CD14-positive monocyte (primary cell): Measurements from ENCODE around the gene CCP110. TPM values are rescaled to one million over a fixed set of nuclear protein-coding genes. Genes with fewer than 3 reads are reported as not detected.
A peak's percentile ranks its signal among the peaks of the same experiment; 100 is the strongest.

Experiments
- DNase-seq, 3 donors: peaks; one replicate each; pipeline ENCODE4 v3.0.0-alpha.2; 2011 to 2022
- H2AFZ ChIP-seq: 2 replicates; pipeline ENCODE4 v1.6.0; 2012; ENCODE audit warnings: mild to moderate bottlenecking, low read depth, low read length, inconsistent platforms; ENCODE audit not compliant: insufficient read depth, poor library complexity, severe bottlenecking
- H3K27ac ChIP-seq, 2 donors: 1 replicate in 1 of 2; 2 replicates in 1 of 2; pipeline ENCODE4 v1.5.1; 2012 to 2013; ENCODE audit warnings: low read length in 2 of 2, control low read depth in 1 of 2, inconsistent platforms in 1 of 2, low read depth in 1 of 2, mild to moderate bottlenecking in 1 of 2
- H3K27me3 ChIP-seq, 2 donors: one replicate each; pipeline versions ENCODE4 v1.6.0 to v1.6.1; 2011 to 2013; ENCODE audit warnings: low read length in 2 of 2; ENCODE audit not compliant: control insufficient read depth in 2 of 2, insufficient read depth in 2 of 2
- H3K36me3 ChIP-seq, 2 donors: replicated peaks in 1 of 2; 1 replicate in 1 of 2; 2 replicates in 1 of 2; pipeline versions ENCODE4 v1.5.1 to v1.6.1; 2012 to 2013; ENCODE audit warnings: low read length in 2 of 2, control low read depth in 1 of 2, inconsistent platforms in 1 of 2, mild to moderate bottlenecking in 1 of 2; ENCODE audit not compliant: insufficient read depth in 2 of 2, control insufficient read depth in 1 of 2
- H3K4me1 ChIP-seq, 2 donors: 1 replicate in 1 of 2; 2 replicates in 1 of 2; pipeline versions ENCODE4 v1.5.1 to v1.6.1; 2012 to 2013; ENCODE audit warnings: low read length in 2 of 2, control low read depth in 1 of 2, inconsistent platforms in 1 of 2, mild to moderate bottlenecking in 1 of 2, moderate library complexity in 1 of 2; ENCODE audit not compliant: insufficient read depth in 2 of 2, control insufficient read depth in 1 of 2
- H3K4me2 ChIP-seq: replicated peaks from 2 replicates; pipeline ENCODE3; 2012; ENCODE audit warnings: low read length, moderate library complexity, mild to moderate bottlenecking; ENCODE audit not compliant: poor library complexity, severe bottlenecking; ENCODE audit errors: extremely low read depth
- H3K4me3 ChIP-seq, 3 experiments: fragments of 200-600 bp in 1 of 3; sonication (generic) in 1 of 3; replicated peaks in 1 of 3; 1 replicate in 2 of 3; 2 replicates in 1 of 3; pipeline ENCODE4 v1.5.1; 2011 to 2013; ENCODE audit warnings: low read length in 3 of 3, mild to moderate bottlenecking in 3 of 3, control low read depth in 2 of 3, low read depth in 2 of 3, inconsistent platforms in 1 of 3, moderate library complexity in 1 of 3
- H3K79me2 ChIP-seq: 2 replicates; pipeline ENCODE4 v1.6.0; 2012; ENCODE audit warnings: mild to moderate bottlenecking, control low read depth, inconsistent platforms, low read length, moderate library complexity; ENCODE audit not compliant: insufficient read depth
- H3K9ac ChIP-seq: 2 replicates; pipeline ENCODE4 v1.6.0; 2017; ENCODE audit warnings: low read length, mild to moderate bottlenecking; ENCODE audit not compliant: insufficient read depth, poor library complexity, severe bottlenecking
- H3K9me3 ChIP-seq, 2 donors: replicated peaks in 1 of 2; 1 replicate in 1 of 2; 2 replicates in 1 of 2; pipeline versions ENCODE4 v1.5.1 to v1.6.1; 2012 to 2013; ENCODE audit warnings: low read length in 2 of 2, control low read depth in 1 of 2; ENCODE audit not compliant: control insufficient read depth in 1 of 2, insufficient read depth in 1 of 2
- H4K20me1 ChIP-seq: 2 replicates; pipeline ENCODE4 v1.6.0; 2012; ENCODE audit warnings: mild to moderate bottlenecking, low read length, control low read depth, moderate library complexity; ENCODE audit not compliant: insufficient read depth
- H3K27ac Mint-ChIP-seq, 7 donors: one replicate each; pipeline ENCODE4 v1.8.0; 2020; ENCODE audit warnings: mild to moderate bottlenecking in 7 of 7, mixed read lengths in 7 of 7, moderate library complexity in 6 of 7, inconsistent platforms in 2 of 7
- H3K27me3 Mint-ChIP-seq, 3 donors: one replicate each; pipeline ENCODE4 v1.8.0; 2021 to 2022; ENCODE audit warnings: low read depth in 3 of 3, mild to moderate bottlenecking in 3 of 3, mixed read lengths in 3 of 3, moderate library complexity in 3 of 3, inconsistent platforms in 1 of 3
- H3K36me3 Mint-ChIP-seq, 2 donors: one replicate each; pipeline ENCODE4 v1.8.0; 2020; ENCODE audit warnings: mixed read lengths in 2 of 2, inconsistent platforms in 1 of 2, mild to moderate bottlenecking in 1 of 2
- H3K4me1 Mint-ChIP-seq: one replicate; pipeline ENCODE4 v1.8.0; 2020; ENCODE audit warnings: mild to moderate bottlenecking, mixed read lengths
- H3K4me3 Mint-ChIP-seq, 2 donors: one replicate each; pipeline ENCODE4 v1.8.0; 2020; ENCODE audit warnings: mild to moderate bottlenecking in 2 of 2, mixed read lengths in 2 of 2, moderate library complexity in 1 of 2
- H3K9me3 Mint-ChIP-seq, 7 donors: one replicate each; pipeline ENCODE4 v1.8.0; 2020 to 2022; ENCODE audit warnings: mixed read lengths in 7 of 7, mild to moderate bottlenecking in 6 of 7, moderate library complexity in 6 of 7, inconsistent platforms in 2 of 7
- WGBS: methylation state at CpG from one replicate; pipeline ENCODE4 v1.1.5; 2013; ENCODE audit warnings: missing lambda C conversion rate; ENCODE audit not compliant: insufficient coverage; 5-methylcytosine and 5-hydroxymethylcytosine counted together
- intact Hi-C, 2 donors: fragments of 100-400 bp; cut with micrococcal nuclease; formaldehyde crosslinking; loops; one replicate each; pipeline versions ENCODE4 v1.15.0 to v1.15.1; 2023
- polyA plus RNA-seq, 3 donors: library from polyadenylated mRNA; depleted of rRNA in 1 of 3; unstranded in 2 of 3; stranded (reverse) in 1 of 3; fragments of 300-500 nt in 2 of 3; fragments of >200 nt in 1 of 3; fragmentation: Illumina TruSeq in 2 of 3; gene quantifications; 1 replicate in 2 of 3; 2 replicates in 1 of 3; pipeline ENCODE4 v1.2.3, GENCODE V29; 2012 to 2021
- TF ChIP-seq, protein P1 (sequence below): fragments of 200-600 bp; IDR thresholded peaks from one replicate; pipeline ENCODE4 v1.8.0; 2022; ENCODE audit warnings: antibody characterized with exemption, mild to moderate bottlenecking

CCP110 gene
- polyA plus RNA-seq, 3 donors = 3.5 to 6.2 (median 6.1) TPM

DNA sequence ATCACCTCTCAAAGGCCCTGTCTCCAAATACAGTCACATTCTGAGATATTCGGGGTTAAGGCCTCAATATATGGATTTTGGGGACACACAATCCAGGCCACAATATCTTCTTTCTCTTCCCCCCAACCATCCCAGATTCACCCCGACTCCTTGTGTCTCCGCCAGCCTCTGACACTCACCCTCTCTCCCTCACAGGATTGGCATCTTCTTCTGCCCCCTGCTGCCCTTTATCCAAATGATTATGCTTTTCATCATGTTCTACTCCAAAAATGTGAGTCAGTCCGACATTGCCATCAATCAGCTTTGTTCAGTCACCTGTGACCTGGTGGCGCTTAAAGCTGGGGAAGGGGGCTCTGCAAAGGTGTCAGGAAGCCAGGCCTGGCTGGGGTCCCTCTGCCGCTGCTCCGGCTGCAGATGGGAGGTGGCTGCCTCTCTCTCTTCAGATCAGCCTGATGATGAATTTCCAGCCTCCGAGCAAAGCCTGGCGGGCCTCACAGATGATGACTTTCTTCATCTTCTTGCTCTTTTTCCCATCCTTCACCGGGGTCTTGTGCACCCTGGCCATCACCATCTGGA is 36.9 kb upstream of the CCP110 start:
- peaks cover 2 to 11% (median 5%) of the 10 kb centered on the region in 3 donors for H3K27me3 Mint-ChIP-seq
- Histone ChIP-seq H3K79me2 (no peaks in the 10 kb centered on the region), H3K4me1 (no peaks in the 10 kb centered on the region), H3K9me3 (no peaks in the 10 kb centered on the region), H3K27ac (no peak overlapping the region), H3K4me2 (no peak overlapping the region), H3K36me3 (no peaks in the 10 kb centered on the region), H3K27me3 (no peaks in the 10 kb centered on the region), H4K20me1 (no peaks in the 10 kb centered on the region), H3K9ac (no peak overlapping the region), H2AFZ (no peak overlapping the region), H3K4me3 (no peak overlapping the region)
- no peak for DNase-seq
- H3K4me3 Mint-ChIP-seq = no peak overlapping the region
- TF ChIP-seq, protein P1, sequence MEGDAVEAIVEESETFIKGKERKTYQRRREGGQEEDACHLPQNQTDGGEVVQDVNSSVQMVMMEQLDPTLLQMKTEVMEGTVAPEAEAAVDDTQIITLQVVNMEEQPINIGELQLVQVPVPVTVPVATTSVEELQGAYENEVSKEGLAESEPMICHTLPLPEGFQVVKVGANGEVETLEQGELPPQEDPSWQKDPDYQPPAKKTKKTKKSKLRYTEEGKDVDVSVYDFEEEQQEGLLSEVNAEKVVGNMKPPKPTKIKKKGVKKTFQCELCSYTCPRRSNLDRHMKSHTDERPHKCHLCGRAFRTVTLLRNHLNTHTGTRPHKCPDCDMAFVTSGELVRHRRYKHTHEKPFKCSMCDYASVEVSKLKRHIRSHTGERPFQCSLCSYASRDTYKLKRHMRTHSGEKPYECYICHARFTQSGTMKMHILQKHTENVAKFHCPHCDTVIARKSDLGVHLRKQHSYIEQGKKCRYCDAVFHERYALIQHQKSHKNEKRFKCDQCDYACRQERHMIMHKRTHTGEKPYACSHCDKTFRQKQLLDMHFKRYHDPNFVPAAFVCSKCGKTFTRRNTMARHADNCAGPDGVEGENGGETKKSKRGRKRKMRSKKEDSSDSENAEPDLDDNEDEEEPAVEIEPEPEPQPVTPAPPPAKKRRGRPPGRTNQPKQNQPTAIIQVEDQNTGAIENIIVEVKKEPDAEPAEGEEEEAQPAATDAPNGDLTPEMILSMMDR = no peak
- H3K9me3 Mint-ChIP-seq = peaks cover 0 to 4% (median 0%) of the 10 kb centered on the region in 7 donors
- intact Hi-C loops = no loop called here
- WGBS = 90% methylated on average over 7 of the region's 10 CpGs
- H3K27ac Mint-ChIP-seq = no peak overlapping the region
- H3K4me1 Mint-ChIP-seq = peaks cover 7% of the 10 kb centered on the region
- no peaks in the 10 kb centered on the region for H3K36me3 Mint-ChIP-seq

DNA sequence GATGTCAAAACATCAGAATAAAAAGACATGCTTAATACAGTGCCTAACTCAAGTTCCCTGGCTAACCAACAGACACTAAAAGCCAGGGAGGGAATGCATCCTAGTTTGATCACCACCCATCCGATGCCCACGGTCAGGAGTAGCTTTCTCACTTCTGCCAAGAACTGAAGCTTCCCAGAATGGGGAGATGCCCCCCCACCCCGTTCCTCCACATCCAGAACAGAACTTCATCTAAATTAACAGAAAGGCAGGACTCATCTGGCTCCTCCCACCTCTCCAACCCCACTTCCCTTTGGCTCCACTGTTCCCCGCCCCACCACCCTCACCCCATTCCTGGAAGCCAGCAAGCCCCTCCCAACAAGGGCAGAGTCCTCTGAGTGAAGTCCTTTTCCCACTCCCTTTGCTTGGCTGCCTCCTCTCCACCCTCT is 35.5 kb upstream of the CCP110 start:
- Mint-ChIP-seq H3K36me3 (no peaks in the 10 kb centered on the region), H3K27ac (no peak overlapping the region), H3K4me3 (peak overlapping the region in 1 of 2 donors; percentile 37), H3K27me3 (peaks cover 2 to 9% (median 5%) of the 10 kb centered on the region in 3 donors), H3K4me1 (peaks cover 10% of the 10 kb centered on the region), H3K9me3 (peaks cover 0 to 6% (median 0%) of the 10 kb centered on the region in 7 donors)
- no peak overlapping the region for H3K4me3 ChIP-seq
- no peaks in the 10 kb centered on the region for H3K9me3 ChIP-seq
- H2AFZ ChIP-seq = no peak overlapping the region
- TF ChIP-seq, protein P1 = no peak
- H4K20me1 ChIP-seq = no peaks in the 10 kb centered on the region
- H3K4me2 ChIP-seq = no peak overlapping the region
- no peak overlapping the region for H3K9ac ChIP-seq
- H3K27me3 ChIP-seq = no peaks in the 10 kb centered on the region
- intact Hi-C loops = no loop called here
- H3K27ac ChIP-seq = no peak overlapping the region
- DNase-seq = no peak
- H3K36me3 ChIP-seq = no peaks in the 10 kb centered on the region
- no peaks in the 10 kb centered on the region for H3K79me2 ChIP-seq
- 68% methylated on average over 4 of the region's 4 CpGs for WGBS
- peaks cover under 1 to 4% of the 10 kb centered on the region in 2 donors for H3K4me1 ChIP-seq
